Measurements from ENCODE around the gene KRT1.
"Not testable (repeated sequence)": the region's sequence is repeated elsewhere in the genome, so short reads cannot be mapped to it uniquely, and the experiment has no call there.

The KRT1 gene

GRCh38 chr12:52680363-52680762 is at the start of gene KRT1:
TSS of gene KRT1 (minus strand) at chr12:52680407. CDS start at chr12:52680348, 59 bp downstream.
- no peak for DNase-seq (ENCODE audit: low spot score)

GRCh38 chr12:52729147-52729546 is 48.9 kb upstream of the KRT1 start:
- no peak for DNase-seq (ENCODE audit: low spot score)

GRCh38 chr12:52728374-52728773 is 48.2 kb upstream of the KRT1 start:
- DNase-seq (ENCODE audit: low spot score), result no peak

GRCh38 chr12:52727037-52727436 is 46.8 kb upstream of the KRT1 start:
- no peak for DNase-seq (ENCODE audit: low spot score)

GRCh38 chr12:52726451-52726850 is 46.2 kb upstream of the KRT1 start:
- DNase-seq (ENCODE audit: low spot score), result no peak

- DNase-seq (ENCODE audit: low spot score), result no peak
These were observed 44.2 kb upstream of the KRT1 start for GRCh38 chr12:52724384-52724783.

- no peak for DNase-seq (ENCODE audit: low spot score)
These were observed 42.5 kb upstream of the KRT1 start for GRCh38 chr12:52722680-52723079.

GRCh38 chr12:52721838-52722470 is 41.7 kb upstream of the KRT1 start:
- DNase-seq (ENCODE audit: low spot score), result no peak

GRCh38 chr12:52720365-52720886 is 40.2 kb upstream of the KRT1 start:
- no peak for DNase-seq (ENCODE audit: low spot score)

- DNase-seq (ENCODE audit: low spot score), result no peak
These were observed 35.9 kb upstream of the KRT1 start for GRCh38 chr12:52716061-52716460.

GRCh38 chr12:52715416-52715815 is 35.2 kb upstream of the KRT1 start:
- DNase-seq (ENCODE audit: low spot score), result peak; percentile 76

GRCh38 chr12:52714887-52715281 is 34.7 kb upstream of the KRT1 start:
- DNase-seq (ENCODE audit: low spot score), result no peak

- DNase-seq (ENCODE audit: low spot score), result peak; percentile 79
These were observed 34.0 kb upstream of the KRT1 start for GRCh38 chr12:52713960-52714886.

- DNase-seq (ENCODE audit: low spot score), result not testable (repeated sequence)
These were observed 31.9 kb upstream of the KRT1 start for GRCh38 chr12:52712122-52712521.

- DNase-seq (ENCODE audit: low spot score), result no peak
These were observed 30.5 kb upstream of the KRT1 start for GRCh38 chr12:52710730-52711129.

GRCh38 chr12:52708010-52708409 is 27.8 kb upstream of the KRT1 start:
- no peak for DNase-seq (ENCODE audit: low spot score)

- no peak for DNase-seq (ENCODE audit: low spot score)
These were observed 24.3 kb upstream of the KRT1 start for GRCh38 chr12:52704464-52704863.

GRCh38 chr12:52703878-52704277 is 23.7 kb upstream of the KRT1 start:
- DNase-seq (ENCODE audit: low spot score), result no peak

GRCh38 chr12:52703424-52703823 is 23.2 kb upstream of the KRT1 start, which contains the start of gene KRT77:
TSS of gene KRT77 (minus strand) at chr12:52703524. CDS start at chr12:52703434, 90 bp downstream.
- DNase-seq (ENCODE audit: low spot score), result no peak

GRCh38 chr12:52702338-52702737 is 22.1 kb upstream of the KRT1 start:
- no peak for DNase-seq (ENCODE audit: low spot score)

- no peak for DNase-seq (ENCODE audit: low spot score)
These were observed 21.1 kb upstream of the KRT1 start for GRCh38 chr12:52701281-52701680.

- DNase-seq (ENCODE audit: low spot score), result no peak
These were observed 19.8 kb upstream of the KRT1 start for GRCh38 chr12:52699960-52700359.

- DNase-seq (ENCODE audit: low spot score), result no peak
These were observed 19.2 kb upstream of the KRT1 start for GRCh38 chr12:52699373-52699772.
